GM12878 (cell line): ENCODE data around the gene HPS5.

Experiments
- BCL11A ChIP-seq: IDR thresholded peaks from 2 replicates; pipeline ENCODE4 v1.6.1; 2011; ENCODE audit warnings: low read depth, low read length
- BHLHE40 ChIP-seq, 2 experiments: fragments of 450-650 bp in 1 of 2; IDR thresholded peaks; 2 replicates each; pipeline ENCODE4 v1.6.1; 2011 to 2017; ENCODE audit warnings: low read depth in 2 of 2, borderline replicate concordance in 1 of 2, improper control_type of control experiment in 1 of 2, low read length in 1 of 2, mild to moderate bottlenecking in 1 of 2
- CTCF ChIP-seq, 3 experiments: IDR thresholded peaks in 2 of 3; conservative IDR thresholded peaks in 1 of 3; 2 replicates each; pipeline ENCODE4 v1.5.1; 2011; ENCODE audit warnings: low read depth in 3 of 3, low read length in 3 of 3, mild to moderate bottlenecking in 3 of 3, control low read depth in 2 of 3, moderate library complexity in 2 of 3, inconsistent platforms in 1 of 3, mixed read lengths in 1 of 3; ENCODE audit not compliant: control insufficient read depth in 2 of 3, insufficient read depth in 1 of 3; ENCODE audit errors: extremely low read depth in 1 of 3
- HDAC6 ChIP-seq: fragments of 200-600 bp; sonication (generic); IDR thresholded peaks from one replicate; pipeline ENCODE4 v1.8.0; 2017; ENCODE audit warnings: antibody characterized with exemption; ENCODE audit not compliant: unreplicated experiment
- SIN3A ChIP-seq: IDR thresholded peaks from 2 replicates; pipeline ENCODE4 v1.6.1; 2012; ENCODE audit warnings: low read depth, low read length, improper control_type of control experiment
- TARDBP ChIP-seq: IDR thresholded peaks from 2 replicates; pipeline ENCODE4 v1.6.1; 2016; ENCODE audit warnings: borderline replicate concordance
- TBL1XR1 ChIP-seq: IDR thresholded peaks from 2 replicates; pipeline ENCODE4 v1.6.1; 2012; ENCODE audit warnings: low read depth, low read length, improper control_type of control experiment
- USF2 ChIP-seq: IDR thresholded peaks from 2 replicates; pipeline ENCODE4 v1.6.1; 2011; ENCODE audit warnings: low read depth, low read length, improper control_type of control experiment, borderline replicate concordance
- TF ChIP-seq, protein P1 (sequence below): IDR thresholded peaks from 2 replicates; pipeline ENCODE4 v1.6.1; 2012; ENCODE audit warnings: low read length, inconsistent platforms

- no peak for TF ChIP-seq CTCF (IDR thresholded peaks at IDR 0.05 in 2 of 3, conservative IDR thresholded peaks at IDR 0.05 in 1 of 3; ENCODE audit: control insufficient read depth in 2 of 3, extremely low read depth in 1 of 3, insufficient read depth in 1 of 3, low read depth in 3 of 3, low read length in 3 of 3)
- TF ChIP-seq TARDBP: no peak
- no peak for TF ChIP-seq TBL1XR1
- TF ChIP-seq, protein P1, sequence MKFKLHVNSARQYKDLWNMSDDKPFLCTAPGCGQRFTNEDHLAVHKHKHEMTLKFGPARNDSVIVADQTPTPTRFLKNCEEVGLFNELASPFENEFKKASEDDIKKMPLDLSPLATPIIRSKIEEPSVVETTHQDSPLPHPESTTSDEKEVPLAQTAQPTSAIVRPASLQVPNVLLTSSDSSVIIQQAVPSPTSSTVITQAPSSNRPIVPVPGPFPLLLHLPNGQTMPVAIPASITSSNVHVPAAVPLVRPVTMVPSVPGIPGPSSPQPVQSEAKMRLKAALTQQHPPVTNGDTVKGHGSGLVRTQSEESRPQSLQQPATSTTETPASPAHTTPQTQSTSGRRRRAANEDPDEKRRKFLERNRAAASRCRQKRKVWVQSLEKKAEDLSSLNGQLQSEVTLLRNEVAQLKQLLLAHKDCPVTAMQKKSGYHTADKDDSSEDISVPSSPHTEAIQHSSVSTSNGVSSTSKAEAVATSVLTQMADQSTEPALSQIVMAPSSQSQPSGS: no peak
- TF ChIP-seq HDAC6: no peak
- no peak for TF ChIP-seq BCL11A
- no peak for TF ChIP-seq USF2
- TF ChIP-seq BHLHE40 (IDR thresholded peaks at IDR 0.05; ENCODE audit: borderline replicate concordance in 1 of 2, low read depth in 2 of 2, low read length in 1 of 2): no peak
- TF ChIP-seq SIN3A: no peak
Measured at GRCh38 chr11:18347471-18348125, 25.7 kb upstream of the HPS5 start.
